CD4-positive, alpha-beta memory T cell (primary cell): Measurements from ENCODE around the gene APCDD1L. TPM values are rescaled to one million over a fixed set of nuclear protein-coding genes. Genes with fewer than 3 reads are reported as not detected.
A peak's percentile ranks its signal among the peaks of the same experiment; 100 is the strongest.

Experiments used
- CTCF ChIA-PET: fragments of 350-600 bp; sonication (Branson Sonifier 250); formaldehyde crosslinking; loops from one replicate; lab custom pipeline; 2021; ENCODE audit warnings: inconsistent platforms; ENCODE audit not compliant: partially characterized antibody; lab: Charles Lee
- POLR2A ChIA-PET: fragments of 350-600 bp; sonication (Branson Sonifier 250); formaldehyde crosslinking; loops from one replicate; lab custom pipeline; 2021; ENCODE audit not compliant: partially characterized antibody; lab: Charles Lee
- DNase-seq, 5 donors: peaks; one replicate each; pipeline versions ENCODE4 v3.0.0 to v3.0.0-alpha.2; 2020 to 2022; ENCODE audit warnings: mixed read lengths in 1 of 5
- H3K27ac ChIP-seq: one replicate; pipeline ENCODE4 v1.7.0; 2013; ENCODE audit warnings: low read depth, low read length
- H3K27me3 ChIP-seq: 2 replicates; pipeline ENCODE4 v1.7.0; 2013; ENCODE audit warnings: mild to moderate bottlenecking, low read length, moderate library complexity; ENCODE audit not compliant: insufficient read depth
- H3K36me3 ChIP-seq: 2 replicates; pipeline ENCODE4 v1.7.0; 2013; ENCODE audit warnings: mild to moderate bottlenecking, low read length, moderate library complexity; ENCODE audit not compliant: insufficient read depth
- H3K4me1 ChIP-seq: 2 replicates; pipeline ENCODE4 v1.7.0; 2013; ENCODE audit warnings: mild to moderate bottlenecking, low read length, moderate library complexity; ENCODE audit not compliant: insufficient read depth
- H3K4me3 ChIP-seq, 2 donors: one replicate each; pipeline ENCODE4 v1.7.0; 2013; ENCODE audit warnings: low read length in 2 of 2, mild to moderate bottlenecking in 1 of 2
- H3K9me3 ChIP-seq, 2 donors: one replicate each; pipeline ENCODE4 v1.7.0; 2013; ENCODE audit warnings: low read length in 2 of 2, control low read depth in 1 of 2; ENCODE audit not compliant: control insufficient read depth in 1 of 2
- H3K27ac Mint-ChIP-seq, 7 donors: one replicate each; pipeline ENCODE4 v1.8.0; 2020 to 2021; ENCODE audit warnings: mixed read lengths in 7 of 7, mild to moderate bottlenecking in 6 of 7, inconsistent platforms in 3 of 7, moderate library complexity in 3 of 7
- H3K27me3 Mint-ChIP-seq, 2 donors: one replicate each; pipeline ENCODE4 v1.8.0; 2020 to 2021; ENCODE audit warnings: mixed read lengths in 2 of 2
- H3K36me3 Mint-ChIP-seq, 2 donors: one replicate each; pipeline ENCODE4 v1.8.0; 2020 to 2021; ENCODE audit warnings: mixed read lengths in 2 of 2, inconsistent platforms in 1 of 2, mild to moderate bottlenecking in 1 of 2
- H3K4me1 Mint-ChIP-seq, 4 donors: one replicate each; pipeline ENCODE4 v1.8.0; 2020 to 2021; ENCODE audit warnings: mixed read lengths in 4 of 4, mild to moderate bottlenecking in 1 of 4
- H3K4me3 Mint-ChIP-seq, 8 donors: one replicate each; pipeline ENCODE4 v1.8.0; 2020 to 2021; ENCODE audit warnings: mixed read lengths in 8 of 8, mild to moderate bottlenecking in 7 of 8, moderate library complexity in 6 of 8, inconsistent platforms in 3 of 8
- H3K9me3 Mint-ChIP-seq, 8 donors: one replicate each; pipeline ENCODE4 v1.8.0; 2020 to 2021; ENCODE audit warnings: mixed read lengths in 8 of 8, mild to moderate bottlenecking in 5 of 8, inconsistent platforms in 3 of 8, moderate library complexity in 1 of 8
- intact Hi-C: fragments of 100-400 bp; cut with micrococcal nuclease; formaldehyde crosslinking; loops from one replicate; pipeline ENCODE4 v1.15.1; 2023
- polyA plus RNA-seq, 2 donors: library from polyadenylated mRNA; unstranded; fragments of 300-500 nt; fragmentation: Illumina TruSeq; gene quantifications; one replicate each; pipeline ENCODE4 v1.2.3, GENCODE V29; 2021
- total RNA-seq, 2 experiments: library from RNA; stranded (reverse); gene quantifications; one replicate each; pipeline ENCODE4 v1.2.3, GENCODE V29; 2021

The APCDD1L gene
- total and polyA plus RNA-seq, 4 experiments from 2014 or later = 0.11 TPM; not detected in 3

- DNase-seq = no peak
- Mint-ChIP-seq H3K27ac (peak overlapping the region in 1 of 7 donors; percentile 15), H3K36me3 (peaks cover 55 to 80% of the 10 kb centered on the region in 2 donors), H3K4me1 (peaks cover 0 to 8% (median 5%) of the 10 kb centered on the region in 4 donors), H3K4me3 (no peak overlapping the region), H3K27me3 (no peaks in the 10 kb centered on the region), H3K9me3 (no peaks in the 10 kb centered on the region)
- H3K36me3 ChIP-seq = peaks cover 25% of the 10 kb centered on the region
- POLR2A ChIA-PET = no interaction called here
- no peaks in the 10 kb centered on the region for H3K4me1 ChIP-seq
- H3K27me3 ChIP-seq = no peaks in the 10 kb centered on the region
- CTCF ChIA-PET = no interaction called here
- H3K27ac ChIP-seq = no peak overlapping the region
- no peak overlapping the region for H3K4me3 ChIP-seq
- H3K9me3 ChIP-seq = no peaks in the 10 kb centered on the region
- intact Hi-C loops = no loop called here
Measured at GRCh38 chr20:58444746-58445255, 70.4 kb downstream of the APCDD1L start.

GRCh38 chr20:58441723-58442122 is 73.5 kb downstream of the APCDD1L start:
- DNase-seq = no peak
- H3K27ac Mint-ChIP-seq = peak overlapping the region in 2 of 7 donors; percentile 51 to 67
- H3K27ac ChIP-seq = no peak overlapping the region
- H3K4me3 ChIP-seq = no peak overlapping the region
- H3K9me3 ChIP-seq = no peaks in the 10 kb centered on the region
- peaks cover 19% of the 10 kb centered on the region for H3K36me3 ChIP-seq
- peaks cover 8 to 27% (median 14%) of the 10 kb centered on the region in 4 donors for H3K4me1 Mint-ChIP-seq
- ChIA-PET CTCF (interaction anchor here (0.5 to 1.4 kb wide), 3 partner anchors 9 to 204 kb away, joined by 3 to 4 read pairs (median 3); no protein-coding TSS in a partner anchor), POLR2A (interaction anchor here (1.2 kb wide), 1 partner anchor 34 kb away, joined by 3 read pairs; no protein-coding TSS in a partner anchor)
- no peaks in the 10 kb centered on the region for H3K9me3 Mint-ChIP-seq
- H3K4me1 ChIP-seq = peaks cover 5% of the 10 kb centered on the region
- H3K36me3 Mint-ChIP-seq = peaks cover 59 to 81% of the 10 kb centered on the region in 2 donors
- H3K27me3 Mint-ChIP-seq = no peaks in the 10 kb centered on the region
- H3K4me3 Mint-ChIP-seq = no peak overlapping the region
- intact Hi-C loops = no loop called here
- no peaks in the 10 kb centered on the region for H3K27me3 ChIP-seq

GRCh38 chr20:58440021-58440767 is 75.0 kb downstream of the APCDD1L start:
- no peak for DNase-seq
- Histone ChIP-seq H3K27ac (no peak overlapping the region), H3K36me3 (peaks cover 14% of the 10 kb centered on the region), H3K4me1 (peaks cover 7% of the 10 kb centered on the region), H3K27me3 (no peaks in the 10 kb centered on the region), H3K4me3 (no peak overlapping the region), H3K9me3 (no peaks in the 10 kb centered on the region)
- POLR2A ChIA-PET = interaction anchor here (0.6 kb wide), 1 partner anchor 1612 kb away, joined by 3 read pairs; no protein-coding TSS in a partner anchor
- H3K4me1 Mint-ChIP-seq = peaks cover 15 to 32% (median 20%) of the 10 kb centered on the region in 4 donors
- H3K27me3 Mint-ChIP-seq = no peaks in the 10 kb centered on the region
- no peak overlapping the region for H3K27ac Mint-ChIP-seq
- no peak overlapping the region for H3K4me3 Mint-ChIP-seq
- H3K9me3 Mint-ChIP-seq = no peaks in the 10 kb centered on the region
- intact Hi-C loops = no loop called here
- H3K36me3 Mint-ChIP-seq = peaks cover 59 to 77% of the 10 kb centered on the region in 2 donors
- CTCF ChIA-PET = no interaction called here

DNA sequence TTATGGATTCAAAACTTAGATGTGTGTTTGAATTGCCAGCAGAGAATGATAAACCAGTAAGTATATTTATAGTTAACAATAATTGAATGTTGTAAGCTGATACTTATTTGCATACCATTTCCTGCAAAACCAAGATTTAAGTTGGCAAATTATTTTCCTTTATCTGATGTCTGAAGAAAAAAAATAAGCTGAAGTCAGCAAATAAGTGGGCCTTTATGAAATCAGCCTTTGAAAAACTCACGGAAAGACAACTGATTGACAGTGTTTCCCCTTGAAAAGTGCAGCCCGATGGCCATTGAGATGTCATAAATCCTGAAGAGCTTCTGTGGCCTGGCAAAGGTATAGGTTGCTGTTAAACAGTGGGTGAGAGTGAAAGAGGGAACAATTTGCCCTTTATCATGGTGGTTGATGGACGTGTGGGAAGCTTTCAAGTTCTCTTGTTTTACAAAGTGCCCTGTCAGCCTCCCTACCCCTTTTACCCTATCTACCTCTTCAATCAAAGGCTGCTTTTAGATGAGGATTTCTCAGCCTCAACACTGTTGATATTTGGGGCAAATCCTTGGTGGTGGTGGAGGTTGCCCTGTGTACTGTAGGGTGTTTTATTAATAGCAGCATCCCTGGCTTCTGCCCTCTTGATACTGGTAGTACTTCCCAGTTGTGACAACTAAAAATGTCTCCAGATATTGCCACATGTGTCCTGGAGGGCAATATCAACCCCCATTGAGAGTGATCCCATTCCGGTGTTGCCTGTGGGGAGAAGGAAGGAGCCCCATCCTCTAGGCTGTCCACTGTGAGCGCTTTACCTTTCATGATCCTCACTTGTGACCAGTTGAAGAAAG is 76.0 kb downstream of the APCDD1L start:
- H3K36me3 ChIP-seq = peaks cover 12% of the 10 kb centered on the region
- Mint-ChIP-seq H3K4me1 (peaks cover 16 to 36% (median 21%) of the 10 kb centered on the region in 4 donors), H3K27ac (peak overlapping the region in 4 of 7 donors; percentile 4 to 23 (median 22)), H3K4me3 (no peak overlapping the region), H3K9me3 (no peaks in the 10 kb centered on the region), H3K36me3 (peaks cover 55 to 72% of the 10 kb centered on the region in 2 donors), H3K27me3 (no peaks in the 10 kb centered on the region)
- DNase-seq = no peak
- H3K9me3 ChIP-seq = no peaks in the 10 kb centered on the region
- peaks cover 7% of the 10 kb centered on the region for H3K4me1 ChIP-seq
- ChIA-PET CTCF (interaction anchor here (1.0 kb wide), 1 partner anchor 9 kb away, joined by 3 read pairs; no protein-coding TSS in a partner anchor), POLR2A (no interaction called here)
- no peak overlapping the region for H3K27ac ChIP-seq
- H3K27me3 ChIP-seq = no peaks in the 10 kb centered on the region
- intact Hi-C loops = no loop called here
- no peak overlapping the region for H3K4me3 ChIP-seq

DNA sequence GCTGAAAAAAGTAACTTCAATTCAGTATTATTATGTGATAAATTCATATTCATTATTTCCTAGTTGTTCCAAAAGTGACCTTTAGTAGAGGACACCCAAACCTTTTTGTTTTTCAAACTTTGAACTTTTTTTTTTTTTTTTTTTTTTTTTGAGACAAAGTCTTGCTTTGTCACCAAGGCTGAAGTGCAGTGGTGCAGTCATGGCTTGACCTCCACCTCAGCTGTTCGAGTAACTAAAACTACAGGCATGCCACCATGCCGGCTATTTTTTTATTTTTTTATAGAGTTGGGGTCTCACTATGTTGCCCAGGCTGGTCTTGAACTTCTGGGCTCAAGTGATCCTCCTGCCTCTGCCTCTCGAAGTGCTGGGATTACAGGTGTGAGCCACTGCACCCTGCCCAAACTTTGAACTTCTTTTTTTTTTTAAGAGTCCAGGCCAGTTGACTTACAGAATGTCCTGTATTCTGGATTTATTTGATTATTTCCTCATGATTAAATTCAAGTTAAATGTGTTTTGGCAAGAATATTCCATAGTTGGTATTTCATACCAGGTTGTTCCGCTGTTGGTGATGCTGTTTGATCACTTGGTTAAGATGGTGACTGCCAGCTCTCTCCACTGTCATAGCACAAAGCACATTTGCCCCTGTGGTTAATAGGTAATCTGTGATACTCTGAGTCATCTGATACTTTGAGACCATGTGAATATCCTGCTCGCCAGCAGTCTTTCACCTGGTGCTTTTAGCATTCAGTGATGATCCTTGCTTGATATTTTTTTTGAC is 78.1 kb downstream of the APCDD1L start:
- peaks cover 5% of the 10 kb centered on the region for H3K36me3 ChIP-seq
- no peaks in the 10 kb centered on the region for H3K27me3 ChIP-seq
- H3K27me3 Mint-ChIP-seq = no peaks in the 10 kb centered on the region
- H3K27ac Mint-ChIP-seq = peak overlapping the region in 3 of 7 donors; percentile 30 to 37 (median 34)
- intact Hi-C loops = no loop called here
- H3K4me1 ChIP-seq = peaks cover 20% of the 10 kb centered on the region
- no peaks in the 10 kb centered on the region for H3K9me3 Mint-ChIP-seq
- peaks cover 24 to 55% (median 31%) of the 10 kb centered on the region in 4 donors for H3K4me1 Mint-ChIP-seq
- H3K4me3 ChIP-seq = no peak overlapping the region
- no peak for DNase-seq
- H3K27ac ChIP-seq = no peak overlapping the region
- POLR2A ChIA-PET = no interaction called here
- CTCF ChIA-PET = interaction anchor here (1.2 kb wide), 1 partner anchor 10 kb away, joined by 3 read pairs; no protein-coding TSS in a partner anchor
- H3K9me3 ChIP-seq = no peaks in the 10 kb centered on the region
- H3K4me3 Mint-ChIP-seq = no peak overlapping the region
- peaks cover 41 to 64% of the 10 kb centered on the region in 2 donors for H3K36me3 Mint-ChIP-seq

DNA sequence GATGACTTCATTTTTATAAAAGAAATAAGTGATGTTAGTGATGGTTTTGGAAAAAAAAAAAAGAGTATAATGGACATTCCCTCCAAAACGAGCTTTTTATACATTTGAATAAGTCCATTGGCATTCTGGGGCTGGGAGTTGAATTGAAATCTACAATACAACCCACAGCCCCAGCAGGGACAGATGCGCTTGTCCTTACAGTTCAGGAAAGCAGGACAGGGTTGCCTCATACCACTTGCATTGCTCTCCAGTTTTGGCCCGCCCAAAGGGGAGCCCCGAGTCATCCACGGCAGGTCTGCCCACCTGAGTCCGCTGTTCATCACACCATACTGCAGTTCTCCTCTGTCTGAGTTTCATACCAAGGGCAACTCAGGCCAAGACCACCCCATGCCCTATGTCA is 80.0 kb downstream of the APCDD1L start:
- CTCF ChIA-PET = no interaction called here
- H3K4me1 ChIP-seq = peaks cover 25% of the 10 kb centered on the region
- no peaks in the 10 kb centered on the region for H3K9me3 ChIP-seq
- H3K36me3 ChIP-seq = no peaks in the 10 kb centered on the region
- Mint-ChIP-seq H3K27ac (peak overlapping the region in 4 of 7 donors; percentile 10 to 82 (median 58)), H3K4me1 (peaks cover 29 to 66% (median 36%) of the 10 kb centered on the region in 4 donors), H3K36me3 (peaks cover 38 to 53% of the 10 kb centered on the region in 2 donors), H3K9me3 (no peaks in the 10 kb centered on the region), H3K27me3 (no peaks in the 10 kb centered on the region), H3K4me3 (no peak overlapping the region)
- no peak for DNase-seq
- H3K4me3 ChIP-seq = no peak overlapping the region
- intact Hi-C loops = no loop called here
- H3K27me3 ChIP-seq = no peaks in the 10 kb centered on the region
- H3K27ac ChIP-seq = no peak overlapping the region
- POLR2A ChIA-PET = no interaction called here
